Measurements from ENCODE around the gene ROBO1. TPM values are rescaled to one million over a fixed set of nuclear protein-coding genes. Genes with fewer than 3 reads are reported as not detected.

The ROBO1 gene
- total RNA-seq, 1 donor: 88.5 TPM

- DNase-seq (ENCODE audit: low read depth): no peak
- no peak for TF ChIP-seq CTCF (IDR thresholded peaks at IDR 0.05; ENCODE audit: insufficient read depth, low read depth, low read length)
- no peak overlapping the region for H3K4me3 ChIP-seq (ENCODE audit: low read depth, low read length)
These were observed 935.0 kb downstream of the ROBO1 start for GRCh38 chr3:78832785-78833204.

- TF ChIP-seq CTCF (IDR thresholded peaks at IDR 0.05; ENCODE audit: insufficient read depth, low read depth, low read length): no peak
- no peak overlapping the region for H3K4me3 ChIP-seq (ENCODE audit: low read depth, low read length)
- no peak for DNase-seq (ENCODE audit: low read depth)
These were observed 936.3 kb downstream of the ROBO1 start for GRCh38 chr3:78831446-78831972.

GRCh38 chr3:78830470-78830869 lies 937.3 kb downstream of the ROBO1 start:
- TF ChIP-seq CTCF (IDR thresholded peaks at IDR 0.05; ENCODE audit: insufficient read depth, low read depth, low read length): no peak
- DNase-seq (ENCODE audit: low read depth): no peak
- H3K4me3 ChIP-seq (ENCODE audit: low read depth, low read length): no peak overlapping the region

- no peak for TF ChIP-seq CTCF (IDR thresholded peaks at IDR 0.05; ENCODE audit: insufficient read depth, low read depth, low read length)
- DNase-seq (ENCODE audit: low read depth): no peak
- no peak overlapping the region for H3K4me3 ChIP-seq (ENCODE audit: low read depth, low read length)
These were observed 940.2 kb downstream of the ROBO1 start for GRCh38 chr3:78827618-78828017.

- no peak for TF ChIP-seq CTCF (IDR thresholded peaks at IDR 0.05; ENCODE audit: insufficient read depth, low read depth, low read length)
- no peak for DNase-seq (ENCODE audit: low read depth)
- no peak overlapping the region for H3K4me3 ChIP-seq (ENCODE audit: low read depth, low read length)
These were observed 942.0 kb downstream of the ROBO1 start for GRCh38 chr3:78825858-78826215.

- DNase-seq (ENCODE audit: low read depth): no peak
- TF ChIP-seq CTCF (IDR thresholded peaks at IDR 0.05; ENCODE audit: insufficient read depth, low read depth, low read length): no peak
- H3K4me3 ChIP-seq (ENCODE audit: low read depth, low read length): no peak overlapping the region
These were observed 942.5 kb downstream of the ROBO1 start for GRCh38 chr3:78825118-78825857.

- H3K4me3 ChIP-seq (ENCODE audit: low read depth, low read length): no peak overlapping the region
- peak; percentile 48 for DNase-seq (ENCODE audit: low read depth)
- no peak for TF ChIP-seq CTCF (IDR thresholded peaks at IDR 0.05; ENCODE audit: insufficient read depth, low read depth, low read length)
These were observed 943.9 kb downstream of the ROBO1 start for GRCh38 chr3:78823859-78824258.
